Suppressor macrophage treated with lipopolysaccharide for 4 hours (primary cell): ENCODE measurements around the gene CFAP73.
"Not testable (repeated sequence)": the region's sequence is repeated elsewhere in the genome, so short reads cannot be mapped to it uniquely, and the experiment has no call there.

Experiments
- DNase-seq: peaks from one replicate; pipeline ENCODE4 v3.0.0-alpha.2; 2020

Gene CFAP73

GRCh38 chr12:113196582-113196981 is 47.1 kb downstream of the CFAP73 start:
- DNase-seq: no peak

GRCh38 chr12:113196990-113197389 is 47.5 kb downstream of the CFAP73 start:
- peak; percentile 81 for DNase-seq

GRCh38 chr12:113197518-113198077 is 48.1 kb downstream of the CFAP73 start:
- DNase-seq: no peak

GRCh38 chr12:113198296-113198695 is 48.8 kb downstream of the CFAP73 start:
- no peak for DNase-seq

GRCh38 chr12:113200021-113200797 is 50.7 kb downstream of the CFAP73 start:
- DNase-seq: peak; percentile 41

GRCh38 chr12:113201187-113202177 is 52.0 kb downstream of the CFAP73 start:
- no peak for DNase-seq

GRCh38 chr12:113202300-113203075 is 53.0 kb downstream of the CFAP73 start:
- no peak for DNase-seq

GRCh38 chr12:113203852-113204760 is 54.6 kb downstream of the CFAP73 start:
- no peak for DNase-seq

- DNase-seq: no peak
Measured at GRCh38 chr12:113204804-113205203, 55.3 kb downstream of the CFAP73 start.

GRCh38 chr12:113206802-113207201 is 57.3 kb downstream of the CFAP73 start:
- DNase-seq: not testable (repeated sequence)

- DNase-seq: no peak
Measured at GRCh38 chr12:113207613-113208040, 58.1 kb downstream of the CFAP73 start.

GRCh38 chr12:113208041-113208934 is 58.8 kb downstream of the CFAP73 start:
- peak; percentile 88 for DNase-seq
